ENCODE measurements around the gene CLCN7. TPM values are rescaled to one million over a fixed set of nuclear protein-coding genes. Genes with fewer than 3 reads are reported as not detected.

CLCN7 gene
- polyA plus RNA-seq, 3 donors, result 37.4 to 249 (median 56.5) TPM

DNA sequence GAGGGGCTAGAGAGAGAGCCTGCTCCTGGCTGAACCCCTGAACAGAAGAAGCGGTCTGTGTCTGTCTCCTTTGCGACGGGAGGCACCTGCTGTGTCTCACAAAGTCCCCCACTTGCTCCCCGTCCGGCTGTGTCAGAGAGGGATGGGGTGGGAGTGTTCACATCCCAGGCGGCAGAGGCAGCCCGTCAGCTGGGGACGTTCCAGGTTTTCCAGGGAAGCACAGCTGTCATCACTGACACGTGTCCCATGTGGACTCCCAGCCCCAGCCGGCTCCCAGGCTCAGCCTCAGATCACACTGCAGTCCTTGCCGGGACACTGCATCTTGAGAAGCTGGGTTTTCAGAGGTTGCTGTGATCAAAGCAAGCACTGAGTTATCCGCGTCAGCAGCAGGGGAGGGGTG is 19.9 kb upstream of the CLCN7 start:
- Mint-ChIP-seq H3K4me3 (peak overlapping the region in 1 of 2 donors; percentile 39), H3K36me3 (peaks cover 22 to 50% of the 10 kb centered on the region in 2 donors), H3K4me1 (peaks cover 19% of the 10 kb centered on the region), H3K9me3 (peaks cover 0 to 2% (median 0%) of the 10 kb centered on the region in 7 donors), H3K27me3 (ENCODE audit: low read depth in 3 of 3) (peaks cover 0 to 2% (median 0%) of the 10 kb centered on the region in 3 donors), H3K27ac (peak overlapping the region in 1 of 7 donors; percentile 61)
- Histone ChIP-seq H4K20me1 (ENCODE audit: insufficient read depth, low read length) (no peaks in the 10 kb centered on the region), H3K9ac (ENCODE audit: insufficient read depth, low read length, poor library complexity, severe bottlenecking) (peak overlapping the region; percentile 86), H3K79me2 (ENCODE audit: insufficient read depth, low read length) (peaks cover 20% of the 10 kb centered on the region), H3K4me2 (replicated peaks; ENCODE audit: extremely low read depth, low read length, poor library complexity, severe bottlenecking) (no peak overlapping the region), H3K36me3 (replicated peaks in 1 of 2; ENCODE audit: control insufficient read depth in 1 of 2, insufficient read depth in 2 of 2, low read length in 2 of 2) (peaks cover 46 to 52% of the 10 kb centered on the region in 2 donors), H3K27me3 (ENCODE audit: control insufficient read depth in 2 of 2, insufficient read depth in 2 of 2, low read length in 2 of 2) (no peaks in the 10 kb centered on the region), H3K27ac (ENCODE audit: low read depth in 1 of 2, low read length in 2 of 2) (no peak overlapping the region), H3K4me3 (replicated peaks in 1 of 3; ENCODE audit: low read depth in 2 of 3, low read length in 3 of 3) (peak overlapping the region in 1 of 3 experiments; percentile 90), H2AFZ (ENCODE audit: insufficient read depth, low read depth, low read length, poor library complexity, severe bottlenecking) (no peak overlapping the region), H3K9me3 (replicated peaks in 1 of 2; ENCODE audit: control insufficient read depth in 1 of 2, insufficient read depth in 1 of 2, low read length in 2 of 2) (no peaks in the 10 kb centered on the region), H3K4me1 (ENCODE audit: control insufficient read depth in 1 of 2, insufficient read depth in 2 of 2, low read length in 2 of 2) (peaks cover 22 to 27% of the 10 kb centered on the region in 2 donors)
- intact Hi-C loops (cut with micrococcal nuclease), result loop anchor here in 1 of 2 donors (5.0 kb wide), 1 partner anchor 72 kb away; the partner anchor contains the start of gene UQCC4
- WGBS (ENCODE audit: insufficient coverage), result 91% methylated on average over 9 of the region's 13 CpGs
- no peak for DNase-seq
- no peak for TF ChIP-seq CTCF (IDR thresholded peaks at IDR 0.05)

DNA sequence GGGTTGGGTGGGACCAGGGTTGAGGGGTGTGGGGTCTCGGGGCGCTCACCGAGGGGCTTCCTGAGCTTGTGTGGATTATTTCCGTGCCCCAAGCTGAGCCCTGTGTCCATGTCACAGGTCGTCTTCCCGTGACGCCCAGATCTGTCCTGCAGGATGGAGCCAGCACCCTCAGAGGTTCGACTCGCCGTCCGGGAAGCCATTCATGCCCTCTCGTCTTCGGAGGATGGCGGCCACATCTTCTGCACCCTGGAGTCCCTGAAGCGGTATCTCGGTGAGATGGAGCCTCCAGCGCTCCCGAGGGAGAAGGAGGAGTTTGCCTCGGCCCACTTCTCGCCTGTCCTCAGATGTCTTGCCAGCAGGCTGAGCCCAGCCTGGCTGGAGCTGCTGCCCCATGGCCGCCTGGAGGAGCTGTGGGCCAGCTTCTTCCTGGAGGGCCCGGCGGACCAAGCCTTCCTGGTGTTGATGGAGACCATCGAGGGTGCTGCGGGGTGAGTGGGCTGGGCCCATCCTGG is 19.4 kb upstream of the CLCN7 start:
- H3K4me3 ChIP-seq (replicated peaks in 1 of 3; ENCODE audit: low read depth in 2 of 3, low read length in 3 of 3), result peak overlapping the region; percentile 81 to 90 (median 87)
- peaks cover 22 to 27% of the 10 kb centered on the region in 2 donors for H3K4me1 ChIP-seq (ENCODE audit: control insufficient read depth in 1 of 2, insufficient read depth in 2 of 2, low read length in 2 of 2)
- peak overlapping the region in 4 of 7 donors; percentile 46 to 97 (median 66) for H3K27ac Mint-ChIP-seq
- intact Hi-C loops (cut with micrococcal nuclease), result loop anchor here in 1 of 2 donors (5.0 kb wide), 1 partner anchor 72 kb away; the partner anchor contains the start of gene UQCC4
- WGBS (ENCODE audit: insufficient coverage), result 68% methylated on average over 25 of the region's 25 CpGs
- H3K9ac ChIP-seq (ENCODE audit: insufficient read depth, low read length, poor library complexity, severe bottlenecking), result peak overlapping the region; percentile 86
- no peaks in the 10 kb centered on the region for H3K9me3 ChIP-seq (replicated peaks in 1 of 2; ENCODE audit: control insufficient read depth in 1 of 2, insufficient read depth in 1 of 2, low read length in 2 of 2)
- peaks cover 21 to 45% of the 10 kb centered on the region in 2 donors for H3K36me3 Mint-ChIP-seq
- peaks cover 42 to 47% of the 10 kb centered on the region in 2 donors for H3K36me3 ChIP-seq (replicated peaks in 1 of 2; ENCODE audit: control insufficient read depth in 1 of 2, insufficient read depth in 2 of 2, low read length in 2 of 2)
- peaks cover 19% of the 10 kb centered on the region for H3K4me1 Mint-ChIP-seq
- no peak for DNase-seq
- H4K20me1 ChIP-seq (ENCODE audit: insufficient read depth, low read length), result no peaks in the 10 kb centered on the region
- no peaks in the 10 kb centered on the region for H3K27me3 ChIP-seq (ENCODE audit: control insufficient read depth in 2 of 2, insufficient read depth in 2 of 2, low read length in 2 of 2)
- H3K27ac ChIP-seq (ENCODE audit: low read depth in 1 of 2, low read length in 2 of 2), result peak overlapping the region in 1 of 2 donors; percentile 96
- peaks cover 0 to 2% (median 0%) of the 10 kb centered on the region in 7 donors for H3K9me3 Mint-ChIP-seq
- peaks cover 0 to 2% (median 0%) of the 10 kb centered on the region in 3 donors for H3K27me3 Mint-ChIP-seq (ENCODE audit: low read depth in 3 of 3)
- peak overlapping the region; percentile 87 for H2AFZ ChIP-seq (ENCODE audit: insufficient read depth, low read depth, low read length, poor library complexity, severe bottlenecking)
- peak overlapping the region; percentile 92 for H3K4me2 ChIP-seq (replicated peaks; ENCODE audit: extremely low read depth, low read length, poor library complexity, severe bottlenecking)
- peaks cover 20% of the 10 kb centered on the region for H3K79me2 ChIP-seq (ENCODE audit: insufficient read depth, low read length)
- H3K4me3 Mint-ChIP-seq, result peak overlapping the region; percentile 92
- TF ChIP-seq CTCF (IDR thresholded peaks at IDR 0.05), result no peak

Measured in CD14-positive monocyte (primary cell).